Gastroesophageal sphincter (tissue), 3 donors: ENCODE measurements around the gene GSTM4.
"Not testable (repeated sequence)": the region's sequence is repeated elsewhere in the genome, so short reads cannot be mapped to it uniquely, and the experiment has no call there.

Experiments used
- POLR2A ChIP-seq, 2 donors: fragments of 450-650 bp; IDR thresholded peaks; one replicate each; pipeline ENCODE4 v1.6.1; 2017; ENCODE audit warnings: antibody characterized with exemption in 2 of 2, mild to moderate bottlenecking in 2 of 2, moderate library complexity in 1 of 2
- POLR2AphosphoS5 ChIP-seq: sonication (generic); formaldehyde crosslinking; IDR thresholded peaks from one replicate; pipeline ENCODE4 v1.6.1; 2017; ENCODE audit warnings: antibody characterized with exemption
- TF ChIP-seq, protein P1 (sequence below), 4 experiments: fragments of 200-600 bp in 2 of 4; fragments of 450-650 bp in 2 of 4; sonication (generic) in 1 of 4; IDR thresholded peaks; one replicate each; pipeline ENCODE4 v1.5.1; 2017 to 2019; ENCODE audit warnings: antibody characterized with exemption in 4 of 4, mild to moderate bottlenecking in 2 of 4, moderate library complexity in 2 of 4

DNA sequence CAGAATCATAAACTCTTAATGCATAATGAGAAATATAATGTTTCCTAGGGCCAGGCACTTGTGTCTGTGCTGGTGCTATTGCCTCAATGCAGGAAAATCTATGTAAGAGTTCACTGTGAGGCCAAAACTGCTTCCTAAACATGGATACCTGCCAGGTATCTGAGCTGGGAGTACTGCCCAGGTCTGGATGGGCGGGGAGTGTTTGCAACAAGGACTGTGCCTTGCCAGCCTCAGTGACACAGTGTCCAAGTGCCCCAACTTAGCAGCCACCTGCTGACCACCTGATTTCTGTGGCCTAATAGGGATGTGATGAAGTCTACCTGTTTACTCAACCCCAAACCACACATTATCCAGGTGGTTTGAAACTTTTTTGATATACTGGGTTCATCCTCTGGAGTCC, 29.5 kb downstream of the GSTM4 start:
- not testable (repeated sequence) for TF ChIP-seq POLR2A (IDR thresholded peaks at IDR 0.05); POLR2AphosphoS5
- TF ChIP-seq, protein P1, sequence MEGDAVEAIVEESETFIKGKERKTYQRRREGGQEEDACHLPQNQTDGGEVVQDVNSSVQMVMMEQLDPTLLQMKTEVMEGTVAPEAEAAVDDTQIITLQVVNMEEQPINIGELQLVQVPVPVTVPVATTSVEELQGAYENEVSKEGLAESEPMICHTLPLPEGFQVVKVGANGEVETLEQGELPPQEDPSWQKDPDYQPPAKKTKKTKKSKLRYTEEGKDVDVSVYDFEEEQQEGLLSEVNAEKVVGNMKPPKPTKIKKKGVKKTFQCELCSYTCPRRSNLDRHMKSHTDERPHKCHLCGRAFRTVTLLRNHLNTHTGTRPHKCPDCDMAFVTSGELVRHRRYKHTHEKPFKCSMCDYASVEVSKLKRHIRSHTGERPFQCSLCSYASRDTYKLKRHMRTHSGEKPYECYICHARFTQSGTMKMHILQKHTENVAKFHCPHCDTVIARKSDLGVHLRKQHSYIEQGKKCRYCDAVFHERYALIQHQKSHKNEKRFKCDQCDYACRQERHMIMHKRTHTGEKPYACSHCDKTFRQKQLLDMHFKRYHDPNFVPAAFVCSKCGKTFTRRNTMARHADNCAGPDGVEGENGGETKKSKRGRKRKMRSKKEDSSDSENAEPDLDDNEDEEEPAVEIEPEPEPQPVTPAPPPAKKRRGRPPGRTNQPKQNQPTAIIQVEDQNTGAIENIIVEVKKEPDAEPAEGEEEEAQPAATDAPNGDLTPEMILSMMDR (IDR thresholded peaks at IDR 0.05) = not testable (repeated sequence)
